Neural cell (in vitro differentiated cells): ENCODE measurements around the gene ATXN2L. TPM values are rescaled to one million over a fixed set of nuclear protein-coding genes. Genes with fewer than 3 reads are reported as not detected.
"Not testable (repeated sequence)": the region's sequence is repeated elsewhere in the genome, so short reads cannot be mapped to it uniquely, and the experiment has no call there.

Source experiments
- H2AFZ ChIP-seq: fragments of 200-600, 300-800 bp; sonication (generic), shearing (Covaris generic); 2 replicates; pipeline ENCODE4 v1.6.0; 2014; ENCODE audit warnings: low read depth, mild to moderate bottlenecking, antibody characterized with exemption, low read length, moderate library complexity
- H3F3A ChIP-seq: fragments of 200-600 bp; shearing (Covaris generic); 2 replicates; pipeline ENCODE4 v1.6.1; 2016; ENCODE audit warnings: mild to moderate bottlenecking, moderate library complexity, mixed read lengths, antibody characterized with exemption, low read length; ENCODE audit not compliant: insufficient read depth, poor library complexity, severe bottlenecking
- H3K27ac ChIP-seq: fragments of 200-600, 300-800 bp; sonication (generic), shearing (Covaris generic); 2 replicates; pipeline ENCODE4 v1.5.1; 2014; ENCODE audit warnings: mild to moderate bottlenecking, low read length, moderate library complexity
- H3K27me3 ChIP-seq: fragments of 300-800, 200-600 bp; sonication (generic), shearing (Covaris generic); 2 replicates; pipeline ENCODE4 v1.6.0; 2014; ENCODE audit warnings: mild to moderate bottlenecking, low read depth, low read length, moderate library complexity; ENCODE audit not compliant: insufficient read depth
- H3K36me3 ChIP-seq: fragments of 300-800, 200-600 bp; sonication (generic), shearing (Covaris generic); 2 replicates; pipeline ENCODE4 v1.5.1; 2014; ENCODE audit warnings: mild to moderate bottlenecking, antibody characterized with exemption, low read length, moderate library complexity; ENCODE audit not compliant: insufficient read depth
- H3K4me2 ChIP-seq: fragments of 300-800, 200-600 bp; sonication (generic), shearing (Covaris generic); 2 replicates; pipeline ENCODE4 v1.6.0; 2014; ENCODE audit warnings: mild to moderate bottlenecking, low read length
- H3K4me3 ChIP-seq: fragments of 300-800, 200-600 bp; sonication (generic), shearing (Covaris generic); 2 replicates; pipeline ENCODE4 v1.5.1; 2014; ENCODE audit warnings: mild to moderate bottlenecking, low read length, moderate library complexity
- H3K79me2 ChIP-seq: fragments of 200-600 bp; shearing (Covaris generic); replicated peaks from 2 replicates; pipeline ENCODE4 v1.6.0; 2014; ENCODE audit warnings: mild to moderate bottlenecking, low read length, moderate library complexity; ENCODE audit not compliant: insufficient read depth
- H3K9ac ChIP-seq: fragments of 300-800, 200-600 bp; sonication (generic), shearing (Covaris generic); 2 replicates; pipeline ENCODE4 v1.6.1; 2016; ENCODE audit warnings: mild to moderate bottlenecking, low read length, mixed read lengths
- H3K9me2 ChIP-seq: fragments of 200-600 bp; shearing (Covaris generic); 2 replicates; pipeline ENCODE4 v1.6.1; 2016; ENCODE audit warnings: mild to moderate bottlenecking, low read length, mixed read lengths; ENCODE audit not compliant: insufficient read depth
- H3K9me3 ChIP-seq: fragments of 200-600, 300-800 bp; sonication (generic), shearing (Covaris generic); 2 replicates; pipeline ENCODE4 v1.6.1; 2016; ENCODE audit warnings: mild to moderate bottlenecking, mixed run types, low read length, moderate library complexity, mixed read lengths
- H4K20me1 ChIP-seq: fragments of 200-600 bp; shearing (Covaris generic); 2 replicates; pipeline ENCODE4 v1.6.1; 2016; ENCODE audit warnings: mild to moderate bottlenecking, mixed run types; ENCODE audit not compliant: insufficient read depth
- EP300 ChIP-seq: fragments of 450-650 bp; conservative IDR thresholded peaks from 2 replicates; pipeline ENCODE4 v1.6.1; 2014; ENCODE audit warnings: antibody characterized with exemption, mild to moderate bottlenecking, moderate library complexity; ENCODE audit not compliant: poor library complexity, severe bottlenecking
- EZH2 ChIP-seq: fragments of 200-600, 300-800 bp; shearing (Covaris generic), sonication (generic); IDR thresholded peaks from 2 replicates; pipeline ENCODE4 v1.6.1; 2014; ENCODE audit warnings: antibody characterized with exemption, low read length, borderline replicate concordance, mild to moderate bottlenecking; ENCODE audit not compliant: insufficient read depth, poor library complexity, severe bottlenecking
- MXI1 ChIP-seq: fragments of 450-650 bp; conservative IDR thresholded peaks from 2 replicates; pipeline ENCODE4 v1.6.1; 2014; ENCODE audit warnings: antibody characterized with exemption, mild to moderate bottlenecking; ENCODE audit not compliant: poor library complexity, severe bottlenecking
- POLR2AphosphoS5 ChIP-seq: IDR thresholded peaks from 2 replicates; pipeline ENCODE4 v1.6.1; 2012
- RAD21 ChIP-seq: fragments of 450-650 bp; conservative IDR thresholded peaks from 2 replicates; pipeline ENCODE4 v1.6.1; 2014; ENCODE audit warnings: antibody characterized with exemption, mild to moderate bottlenecking, moderate library complexity
- SMC3 ChIP-seq: fragments of 450-650 bp; conservative IDR thresholded peaks from 2 replicates; pipeline ENCODE4 v1.6.1; 2014; ENCODE audit warnings: antibody characterized with exemption, mild to moderate bottlenecking, moderate library complexity; ENCODE audit not compliant: poor library complexity
- TAF1 ChIP-seq: IDR thresholded peaks from 2 replicates; pipeline ENCODE4 v1.6.1; 2012; ENCODE audit warnings: low read depth
- polyA plus RNA-seq: library from polyadenylated mRNA; depleted of rRNA; stranded (reverse); fragments of >200 nt; gene quantifications from 2 replicates; pipeline ENCODE4 v1.2.3, GENCODE V29; 2014
- TF ChIP-seq, protein P1 (sequence below): fragments of 450-650 bp; IDR thresholded peaks from 2 replicates; pipeline ENCODE4 v1.5.1; 2014; ENCODE audit warnings: antibody characterized with exemption, mild to moderate bottlenecking, moderate library complexity; ENCODE audit not compliant: poor library complexity, severe bottlenecking
- TF ChIP-seq, protein P2 (sequence below): IDR thresholded peaks from 2 replicates; pipeline ENCODE4 v1.6.1; 2012; ENCODE audit warnings: borderline replicate concordance

ATXN2L gene
- polyA plus RNA-seq, 1 donor from 2014 or later, result 24.0 TPM

DNA sequence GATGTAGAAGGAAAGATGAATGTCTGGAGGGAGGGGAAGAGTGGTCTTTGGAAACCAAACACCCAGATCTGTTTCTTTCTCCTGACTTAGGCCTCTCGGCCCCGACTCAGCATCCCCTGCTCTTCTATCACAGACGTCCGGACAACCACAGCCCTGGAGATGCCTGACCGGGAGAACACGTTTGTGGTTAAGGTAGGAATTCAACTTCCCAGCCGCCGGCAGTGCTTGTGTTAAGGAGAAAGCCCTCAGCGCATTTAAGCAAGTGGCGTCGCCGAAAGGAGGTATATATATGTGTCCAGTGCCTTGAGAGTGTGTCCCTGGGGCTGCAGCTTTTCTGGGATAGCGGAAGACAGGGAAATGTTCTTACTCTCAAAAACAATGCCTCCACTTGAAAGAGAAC is 44.4 kb downstream of the ATXN2L start:
- H4K20me1 ChIP-seq, result no peaks in the 10 kb centered on the region
- no peaks in the 10 kb centered on the region for H3K9me2 ChIP-seq
- no peak overlapping the region for H3K27ac ChIP-seq
- H3K27me3 ChIP-seq, result no peaks in the 10 kb centered on the region
- TF ChIP-seq MXI1 (no peak), SMC3 (no peak), POLR2AphosphoS5 (no peak), EZH2 (no peak), TAF1 (no peak), EP300 (no peak), RAD21 (no peak)
- TF ChIP-seq, protein P1, sequence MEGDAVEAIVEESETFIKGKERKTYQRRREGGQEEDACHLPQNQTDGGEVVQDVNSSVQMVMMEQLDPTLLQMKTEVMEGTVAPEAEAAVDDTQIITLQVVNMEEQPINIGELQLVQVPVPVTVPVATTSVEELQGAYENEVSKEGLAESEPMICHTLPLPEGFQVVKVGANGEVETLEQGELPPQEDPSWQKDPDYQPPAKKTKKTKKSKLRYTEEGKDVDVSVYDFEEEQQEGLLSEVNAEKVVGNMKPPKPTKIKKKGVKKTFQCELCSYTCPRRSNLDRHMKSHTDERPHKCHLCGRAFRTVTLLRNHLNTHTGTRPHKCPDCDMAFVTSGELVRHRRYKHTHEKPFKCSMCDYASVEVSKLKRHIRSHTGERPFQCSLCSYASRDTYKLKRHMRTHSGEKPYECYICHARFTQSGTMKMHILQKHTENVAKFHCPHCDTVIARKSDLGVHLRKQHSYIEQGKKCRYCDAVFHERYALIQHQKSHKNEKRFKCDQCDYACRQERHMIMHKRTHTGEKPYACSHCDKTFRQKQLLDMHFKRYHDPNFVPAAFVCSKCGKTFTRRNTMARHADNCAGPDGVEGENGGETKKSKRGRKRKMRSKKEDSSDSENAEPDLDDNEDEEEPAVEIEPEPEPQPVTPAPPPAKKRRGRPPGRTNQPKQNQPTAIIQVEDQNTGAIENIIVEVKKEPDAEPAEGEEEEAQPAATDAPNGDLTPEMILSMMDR, result no peak
- TF ChIP-seq, protein P2, sequence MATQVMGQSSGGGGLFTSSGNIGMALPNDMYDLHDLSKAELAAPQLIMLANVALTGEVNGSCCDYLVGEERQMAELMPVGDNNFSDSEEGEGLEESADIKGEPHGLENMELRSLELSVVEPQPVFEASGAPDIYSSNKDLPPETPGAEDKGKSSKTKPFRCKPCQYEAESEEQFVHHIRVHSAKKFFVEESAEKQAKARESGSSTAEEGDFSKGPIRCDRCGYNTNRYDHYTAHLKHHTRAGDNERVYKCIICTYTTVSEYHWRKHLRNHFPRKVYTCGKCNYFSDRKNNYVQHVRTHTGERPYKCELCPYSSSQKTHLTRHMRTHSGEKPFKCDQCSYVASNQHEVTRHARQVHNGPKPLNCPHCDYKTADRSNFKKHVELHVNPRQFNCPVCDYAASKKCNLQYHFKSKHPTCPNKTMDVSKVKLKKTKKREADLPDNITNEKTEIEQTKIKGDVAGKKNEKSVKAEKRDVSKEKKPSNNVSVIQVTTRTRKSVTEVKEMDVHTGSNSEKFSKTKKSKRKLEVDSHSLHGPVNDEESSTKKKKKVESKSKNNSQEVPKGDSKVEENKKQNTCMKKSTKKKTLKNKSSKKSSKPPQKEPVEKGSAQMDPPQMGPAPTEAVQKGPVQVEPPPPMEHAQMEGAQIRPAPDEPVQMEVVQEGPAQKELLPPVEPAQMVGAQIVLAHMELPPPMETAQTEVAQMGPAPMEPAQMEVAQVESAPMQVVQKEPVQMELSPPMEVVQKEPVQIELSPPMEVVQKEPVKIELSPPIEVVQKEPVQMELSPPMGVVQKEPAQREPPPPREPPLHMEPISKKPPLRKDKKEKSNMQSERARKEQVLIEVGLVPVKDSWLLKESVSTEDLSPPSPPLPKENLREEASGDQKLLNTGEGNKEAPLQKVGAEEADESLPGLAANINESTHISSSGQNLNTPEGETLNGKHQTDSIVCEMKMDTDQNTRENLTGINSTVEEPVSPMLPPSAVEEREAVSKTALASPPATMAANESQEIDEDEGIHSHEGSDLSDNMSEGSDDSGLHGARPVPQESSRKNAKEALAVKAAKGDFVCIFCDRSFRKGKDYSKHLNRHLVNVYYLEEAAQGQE, result no peak
- peaks cover 18% of the 10 kb centered on the region for H3K79me2 ChIP-seq
- H3F3A ChIP-seq, result no peaks in the 10 kb centered on the region
- no peaks in the 10 kb centered on the region for H3K9me3 ChIP-seq
- peaks cover 5% of the 10 kb centered on the region for H3K36me3 ChIP-seq
- no peak overlapping the region for H3K4me2 ChIP-seq
- H2AFZ ChIP-seq, result no peak overlapping the region
- no peak overlapping the region for H3K9ac ChIP-seq
- no peak overlapping the region for H3K4me3 ChIP-seq

DNA sequence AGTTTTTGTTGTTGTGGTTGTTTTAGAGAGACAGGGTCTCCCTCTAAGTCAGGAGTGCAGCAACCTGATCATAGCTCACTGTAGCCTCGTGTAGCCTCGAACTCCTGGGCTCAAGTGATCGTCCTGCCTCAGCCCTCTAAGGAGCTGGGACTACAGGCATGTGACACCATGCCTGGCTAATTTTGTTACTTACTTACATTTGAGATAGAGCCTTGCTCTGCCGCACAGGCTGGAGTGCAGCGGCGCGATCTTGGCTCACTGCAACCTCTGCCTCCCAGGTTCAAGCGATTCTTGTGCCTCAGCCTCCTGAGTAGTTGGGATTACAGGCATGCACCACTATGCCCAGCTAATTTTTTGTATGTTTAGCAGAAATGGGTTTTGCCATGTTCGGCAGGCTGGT is 44.8 kb downstream of the ATXN2L start:
- not testable (repeated sequence) for H3K4me3 ChIP-seq, H4K20me1 ChIP-seq, H3F3A ChIP-seq, H2AFZ ChIP-seq, H3K36me3 ChIP-seq, H3K9me3 ChIP-seq, H3K9me2 ChIP-seq, H3K27me3 ChIP-seq, H3K9ac ChIP-seq, H3K4me2 ChIP-seq, H3K27ac ChIP-seq
- peaks cover 18% of the 10 kb centered on the region for H3K79me2 ChIP-seq

DNA sequence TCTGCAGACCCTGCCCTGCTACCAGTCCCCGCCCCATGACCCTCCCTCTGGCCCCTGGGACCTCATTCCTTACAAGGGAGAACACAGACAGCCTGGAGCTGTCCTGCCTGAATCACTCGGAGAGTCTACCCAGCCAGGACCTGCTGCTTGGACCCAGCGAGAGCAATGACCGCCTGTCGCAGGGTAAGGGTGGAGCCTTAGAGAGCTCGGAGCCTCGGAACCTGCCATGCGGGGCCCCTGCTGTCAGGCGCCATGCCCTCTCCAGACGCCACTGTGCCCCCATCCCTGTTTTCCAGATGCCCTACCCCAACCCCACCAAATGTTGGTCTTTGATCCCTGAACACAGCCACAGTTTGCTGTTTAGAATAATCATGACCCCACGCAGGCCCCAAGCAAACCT is 46.4 kb downstream of the ATXN2L start:
- peaks cover 14% of the 10 kb centered on the region for H3K79me2 ChIP-seq
- no peaks in the 10 kb centered on the region for H3K9me3 ChIP-seq
- no peak overlapping the region for H3K27ac ChIP-seq
- no peak overlapping the region for H3K4me2 ChIP-seq
- H3K9ac ChIP-seq, result no peak overlapping the region
- no peaks in the 10 kb centered on the region for H3K9me2 ChIP-seq
- no peaks in the 10 kb centered on the region for H4K20me1 ChIP-seq
- H3F3A ChIP-seq, result no peaks in the 10 kb centered on the region
- TF ChIP-seq RAD21 (no peak), TAF1 (no peak), EP300 (no peak)
- H2AFZ ChIP-seq, result no peak overlapping the region
- no peaks in the 10 kb centered on the region for H3K27me3 ChIP-seq
- H3K4me3 ChIP-seq, result no peak overlapping the region
- peaks cover 5% of the 10 kb centered on the region for H3K36me3 ChIP-seq
